ENCODE results near the gene NEXMIF. TPM values are rescaled to one million over a fixed set of nuclear protein-coding genes. Genes with fewer than 3 reads are reported as not detected.

Gene NEXMIF
- total RNA-seq, 1 experiment from 2014 or later = not detected

GRCh38 chrX:74940414-74940813 lies 15.2 kb upstream of the NEXMIF start:
- Histone ChIP-seq H3K4me2 (no peak overlapping the region), H3F3A (ENCODE audit: insufficient read depth, low read depth) (no peaks in the 10 kb centered on the region), H3K27ac (no peak overlapping the region), H3K36me3 (ENCODE audit: low read depth) (no peaks in the 10 kb centered on the region), H3K79me2 (ENCODE audit: low read depth) (no peaks in the 10 kb centered on the region), H4K20me1 (ENCODE audit: insufficient read depth) (no peaks in the 10 kb centered on the region), H3K9me2 (ENCODE audit: insufficient read depth) (no peaks in the 10 kb centered on the region), H3K9me3 (ENCODE audit: insufficient read depth, low read depth) (no peaks in the 10 kb centered on the region), H3K4me1 (replicated peaks; ENCODE audit: insufficient read depth) (no peaks in the 10 kb centered on the region), H3K4me3 (no peak overlapping the region), H3K27me3 (ENCODE audit: insufficient read depth, low read depth) (no peaks in the 10 kb centered on the region), H2AFZ (no peak overlapping the region)
- TF ChIP-seq EZH2 (IDR thresholded peaks at IDR 0.05; ENCODE audit: low read depth) = no peak
- no peak for TF ChIP-seq CTCF (conservative IDR thresholded peaks at IDR 0.05)
- no TSS peak for BruUV-seq (replicated peaks)
- DNase-seq = no peak
- ChIA-PET CTCF (no interaction called here), POLR2A (ENCODE audit: unreplicated experiment) (no interaction called here)
- intact Hi-C loops (cut with micrococcal nuclease; ENCODE audit: unreplicated experiment) = no loop called here

GRCh38 chrX:74931214-74931613 lies 6.0 kb upstream of the NEXMIF start:
- intact Hi-C loops (cut with micrococcal nuclease; ENCODE audit: unreplicated experiment) = no loop called here
- Histone ChIP-seq H3K9me2 (ENCODE audit: insufficient read depth) (no peaks in the 10 kb centered on the region), H4K20me1 (ENCODE audit: insufficient read depth) (no peaks in the 10 kb centered on the region), H3F3A (ENCODE audit: insufficient read depth, low read depth) (no peaks in the 10 kb centered on the region), H3K36me3 (ENCODE audit: low read depth) (no peaks in the 10 kb centered on the region), H3K79me2 (ENCODE audit: low read depth) (no peaks in the 10 kb centered on the region), H2AFZ (no peak overlapping the region), H3K9me3 (ENCODE audit: insufficient read depth, low read depth) (no peaks in the 10 kb centered on the region), H3K27ac (no peak overlapping the region), H3K4me3 (no peak overlapping the region), H3K27me3 (ENCODE audit: insufficient read depth, low read depth) (no peaks in the 10 kb centered on the region), H3K4me1 (replicated peaks; ENCODE audit: insufficient read depth) (no peaks in the 10 kb centered on the region), H3K4me2 (no peak overlapping the region)
- no TSS peak for BruUV-seq (replicated peaks)
- ChIA-PET CTCF (no interaction called here), POLR2A (ENCODE audit: unreplicated experiment) (no interaction called here)
- no peak for DNase-seq
- TF ChIP-seq EZH2 (IDR thresholded peaks at IDR 0.05; ENCODE audit: low read depth) = no peak
- TF ChIP-seq CTCF (conservative IDR thresholded peaks at IDR 0.05) = no peak

DNA sequence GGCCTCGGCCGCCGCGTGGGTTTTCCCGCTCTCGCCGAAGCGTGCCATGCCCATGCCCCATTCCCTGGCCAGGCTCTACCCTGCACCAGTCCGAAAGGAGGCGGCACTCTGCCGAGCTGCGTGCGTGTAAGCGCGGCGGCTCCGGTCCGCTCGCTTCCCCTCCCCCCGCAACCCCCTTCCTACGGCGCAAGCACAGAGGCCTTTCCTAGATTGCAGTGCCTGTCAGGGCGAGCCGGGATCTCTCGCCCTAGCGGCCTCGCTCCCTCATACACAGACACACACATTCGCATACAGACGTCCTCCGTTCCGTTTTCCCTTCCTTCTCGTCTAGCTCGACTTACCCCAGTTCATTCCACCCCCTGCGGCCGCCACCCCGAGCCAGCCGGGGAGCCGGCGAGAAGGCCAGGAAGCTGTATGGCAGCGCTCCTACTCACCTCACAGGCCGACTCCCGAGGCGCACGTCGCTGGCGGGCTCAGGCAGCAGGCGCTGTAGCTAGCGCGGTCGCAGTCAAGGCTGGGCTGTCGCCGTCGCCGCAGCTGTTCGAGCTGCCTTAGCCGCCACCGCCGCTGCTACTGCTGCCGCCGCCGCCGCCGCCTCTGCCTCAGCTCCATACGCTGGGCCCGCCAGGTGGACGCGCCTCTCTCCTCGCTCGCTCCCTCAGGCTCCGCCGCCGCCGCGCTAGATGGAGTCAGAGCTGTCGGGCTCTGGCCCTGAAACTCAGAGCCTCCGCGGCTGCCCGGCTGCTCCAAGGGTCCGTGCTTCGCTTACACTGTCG lies 615 bp downstream of the NEXMIF start:
- Histone ChIP-seq H3K9me2 (ENCODE audit: insufficient read depth) (no peaks in the 10 kb centered on the region), H3K4me3 (no peak overlapping the region), H3K27me3 (ENCODE audit: insufficient read depth, low read depth) (no peaks in the 10 kb centered on the region), H3K79me2 (ENCODE audit: low read depth) (no peaks in the 10 kb centered on the region), H2AFZ (no peak overlapping the region), H4K20me1 (ENCODE audit: insufficient read depth) (no peaks in the 10 kb centered on the region), H3K9me3 (ENCODE audit: insufficient read depth, low read depth) (no peaks in the 10 kb centered on the region), H3F3A (ENCODE audit: insufficient read depth, low read depth) (no peaks in the 10 kb centered on the region), H3K27ac (no peak overlapping the region), H3K36me3 (ENCODE audit: low read depth) (no peaks in the 10 kb centered on the region), H3K4me2 (no peak overlapping the region), H3K4me1 (replicated peaks; ENCODE audit: insufficient read depth) (no peaks in the 10 kb centered on the region)
- no peak for TF ChIP-seq CTCF (conservative IDR thresholded peaks at IDR 0.05)
- no peak for TF ChIP-seq EZH2 (IDR thresholded peaks at IDR 0.05; ENCODE audit: low read depth)
- ChIA-PET CTCF (no interaction called here), POLR2A (ENCODE audit: unreplicated experiment) (no interaction called here)
- intact Hi-C loops (cut with micrococcal nuclease; ENCODE audit: unreplicated experiment) = no loop called here
- BruUV-seq (replicated peaks) = no TSS peak
- DNase-seq = no peak

All from PC-9 (cell line).